CD4-positive, alpha-beta T cell treated with Interleukin-2 at 100 ng/mL for 4 hours (primary cell): Measurements from ENCODE around the gene SMPX.

Experiments
- DNase-seq: peaks from one replicate; pipeline ENCODE4 v3.0.0-alpha.2; 2020; ENCODE audit warnings: low spot score

SMPX gene

GRCh38 chrX:21744060-21744459 lies 13.9 kb downstream of the SMPX start:
- no peak for DNase-seq

GRCh38 chrX:21741869-21742701 lies 15.8 kb downstream of the SMPX start:
- no peak for DNase-seq

DNA sequence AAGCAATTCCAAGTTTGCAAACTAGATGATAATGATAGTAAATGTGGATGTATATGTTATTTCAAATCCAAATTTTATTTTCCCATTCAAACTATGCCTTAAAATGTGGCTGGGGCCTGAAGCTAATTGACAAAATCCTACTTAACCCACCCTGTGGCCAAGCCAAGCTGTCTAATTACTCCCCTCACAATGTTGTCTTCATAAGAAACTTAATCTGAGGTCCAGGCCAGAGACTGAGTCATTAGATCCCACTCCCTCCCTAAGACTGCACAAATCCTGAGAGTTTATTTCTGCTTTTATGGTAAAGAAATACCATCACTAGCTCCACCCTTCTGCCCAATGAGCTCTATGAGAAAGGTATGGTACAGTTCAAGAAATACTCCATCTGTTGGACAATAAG lies 16.6 kb downstream of the SMPX start:
- DNase-seq, result no peak

DNA sequence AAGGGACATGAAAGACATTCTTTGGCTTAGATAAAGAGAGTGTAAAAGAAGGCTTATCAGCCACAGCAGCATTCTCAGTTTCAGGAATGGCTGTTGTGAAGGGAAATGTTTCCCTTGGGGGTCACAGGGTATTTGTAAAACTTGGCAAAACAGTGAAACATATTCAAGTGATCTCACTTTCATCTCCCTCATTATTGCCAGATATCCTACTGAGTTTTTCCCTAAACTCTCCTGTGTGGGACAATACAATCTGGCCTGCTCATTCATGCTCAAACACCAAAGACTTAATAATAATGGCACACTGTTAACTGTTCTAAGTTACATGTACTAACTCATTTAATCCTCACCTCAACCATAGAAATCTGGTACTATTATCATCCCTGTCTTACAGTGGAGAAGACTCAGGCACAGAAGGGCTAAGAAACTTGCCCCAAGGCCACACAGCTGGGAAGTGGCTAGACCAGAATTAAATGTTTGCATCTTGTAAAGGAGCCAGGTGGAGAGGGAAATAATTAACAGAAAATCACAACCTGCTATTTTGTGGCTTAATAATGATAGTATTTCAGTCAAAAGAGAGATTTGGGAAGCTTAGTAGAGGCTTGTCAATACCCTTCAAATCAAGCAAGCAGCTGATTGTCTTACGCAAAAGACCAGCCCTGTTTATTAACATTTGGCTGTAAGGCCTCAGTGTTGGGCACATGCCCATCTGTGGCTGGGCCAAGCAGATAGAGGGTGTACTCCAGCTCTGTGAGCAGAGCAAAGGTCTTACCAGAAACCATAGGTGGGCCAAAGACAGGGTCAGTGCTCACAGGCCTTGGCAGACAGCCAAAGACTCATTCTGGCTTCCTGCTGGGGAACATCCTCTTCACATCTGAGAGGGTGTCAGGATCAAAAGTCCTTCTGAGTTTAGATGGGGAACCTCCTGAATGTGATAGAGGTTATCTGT lies 17.3 kb downstream of the SMPX start:
- no peak for DNase-seq

DNA sequence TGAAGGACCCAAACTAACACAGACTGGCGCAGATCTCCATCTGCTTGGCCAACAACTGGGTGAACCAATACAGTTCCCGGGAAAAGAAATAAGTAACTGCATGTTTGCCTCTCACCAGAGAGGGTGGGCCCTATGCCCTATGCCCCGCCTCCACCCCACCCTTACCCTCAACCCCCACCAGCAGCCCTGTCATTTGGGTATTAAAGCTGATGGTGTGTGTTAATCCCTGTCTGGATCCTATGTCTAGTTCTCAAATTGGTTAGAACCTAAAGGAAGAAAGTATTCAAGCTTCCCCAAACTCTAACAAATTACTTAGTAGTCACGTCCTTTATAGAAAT lies 19.0 kb downstream of the SMPX start:
- DNase-seq, result no peak

GRCh38 chrX:21738210-21738949 lies 19.5 kb downstream of the SMPX start:
- DNase-seq, result no peak

DNA sequence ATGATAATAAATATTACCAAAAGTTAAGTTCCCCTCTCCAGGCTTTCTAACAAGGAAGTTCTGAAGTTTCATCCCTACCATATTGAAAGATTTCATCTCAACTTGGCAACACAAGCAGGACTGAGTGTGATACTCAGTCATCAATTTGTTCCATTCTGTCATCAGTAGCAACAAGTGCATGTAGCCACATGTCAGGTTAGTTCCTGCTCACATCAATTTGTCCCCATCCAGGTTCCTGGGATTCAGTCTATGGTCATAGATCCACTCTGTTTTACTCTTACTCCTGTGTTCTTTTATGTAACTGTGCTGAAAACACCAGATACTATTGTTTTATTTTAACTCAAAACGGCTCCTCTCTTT lies 22.2 kb downstream of the SMPX start:
- DNase-seq, result no peak

- no peak for DNase-seq
Observed at GRCh38 chrX:21735038-21735767, 22.7 kb downstream of the SMPX start.

GRCh38 chrX:21734175-21734574 lies 23.7 kb downstream of the SMPX start:
- no peak for DNase-seq

- DNase-seq, result no peak
Observed at GRCh38 chrX:21733705-21734104, 24.2 kb downstream of the SMPX start.

GRCh38 chrX:21730026-21730425 lies 27.9 kb downstream of the SMPX start:
- no peak for DNase-seq

DNA sequence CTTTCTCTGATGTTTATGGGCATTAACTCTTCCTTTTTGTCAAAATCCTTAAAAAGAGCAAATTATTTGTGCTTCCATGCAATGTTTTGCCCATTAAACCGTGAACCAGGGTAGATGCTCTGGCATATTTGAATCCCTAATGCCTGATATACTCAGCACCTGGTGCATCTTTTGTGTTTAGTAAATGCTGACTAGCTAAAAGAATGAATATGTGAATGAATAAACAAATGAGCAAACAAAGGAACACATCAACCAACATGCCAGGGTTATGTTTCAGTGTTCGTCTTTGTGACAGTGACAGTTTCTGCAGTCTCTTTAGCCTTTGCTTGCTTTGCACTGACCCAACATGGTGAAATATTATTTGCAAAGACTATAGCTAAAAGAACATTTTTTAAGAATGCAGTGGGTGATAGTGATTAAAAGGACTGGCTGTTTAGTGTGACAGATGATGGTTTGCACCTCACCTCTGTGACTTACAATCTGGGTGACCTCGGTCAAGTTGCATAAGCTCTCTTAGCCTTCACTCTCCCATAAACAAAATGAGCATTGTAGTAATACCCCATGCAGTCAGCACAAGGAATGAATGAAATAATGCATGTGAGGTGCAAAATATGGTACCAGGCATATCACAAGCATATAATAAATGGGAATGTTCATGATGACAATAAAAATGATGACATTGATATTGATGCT lies 29.5 kb downstream of the SMPX start:
- no peak for DNase-seq

- no peak for DNase-seq
Observed at GRCh38 chrX:21725916-21726315, 32.0 kb downstream of the SMPX start.

DNA sequence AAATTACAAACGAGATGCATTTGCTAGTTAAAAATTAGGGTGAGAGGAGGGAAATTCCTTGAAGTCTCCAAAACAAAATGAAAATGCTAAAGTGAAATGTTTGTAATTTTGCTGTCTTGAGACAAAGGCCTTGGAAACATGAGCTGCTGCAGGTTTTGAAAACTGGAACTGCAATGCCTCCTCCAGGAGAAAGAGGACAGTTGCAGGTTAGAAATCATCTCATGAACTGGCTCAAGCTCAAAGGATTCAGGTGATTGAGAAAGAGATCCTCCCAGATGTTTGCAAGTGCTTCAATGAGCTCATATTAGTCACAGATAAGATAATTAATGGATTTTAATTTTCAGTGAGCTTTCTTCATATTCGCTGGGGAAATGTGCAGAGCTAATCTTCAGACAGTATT lies 32.4 kb downstream of the SMPX start:
- DNase-seq, result no peak

- no peak for DNase-seq
Observed at GRCh38 chrX:21723814-21724213, 34.1 kb downstream of the SMPX start.

GRCh38 chrX:21723084-21723483 lies 34.8 kb downstream of the SMPX start:
- no peak for DNase-seq

DNA sequence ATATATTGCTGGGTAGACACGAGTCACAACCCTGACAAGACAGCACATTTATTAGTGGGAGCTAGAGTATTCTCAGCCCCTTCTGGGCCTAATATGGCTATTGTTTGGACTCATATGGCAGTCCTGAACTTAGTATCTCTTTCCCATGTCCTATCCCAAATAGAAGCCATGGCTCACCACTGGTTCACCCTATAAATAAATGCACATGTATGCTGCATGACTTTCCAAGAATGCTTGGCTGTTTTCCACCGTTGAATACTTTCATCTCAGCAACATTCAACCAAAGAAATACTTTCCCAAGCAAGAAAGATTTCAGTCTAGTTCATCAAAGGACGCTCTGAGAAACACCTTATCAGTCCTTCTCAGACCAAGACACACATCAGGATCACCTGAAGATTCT lies 36.7 kb downstream of the SMPX start:
- DNase-seq, result no peak

- no peak for DNase-seq
Observed at GRCh38 chrX:21718575-21718974, 39.3 kb downstream of the SMPX start.

- no peak for DNase-seq
Observed at GRCh38 chrX:21717802-21718201, 40.1 kb downstream of the SMPX start.

DNA sequence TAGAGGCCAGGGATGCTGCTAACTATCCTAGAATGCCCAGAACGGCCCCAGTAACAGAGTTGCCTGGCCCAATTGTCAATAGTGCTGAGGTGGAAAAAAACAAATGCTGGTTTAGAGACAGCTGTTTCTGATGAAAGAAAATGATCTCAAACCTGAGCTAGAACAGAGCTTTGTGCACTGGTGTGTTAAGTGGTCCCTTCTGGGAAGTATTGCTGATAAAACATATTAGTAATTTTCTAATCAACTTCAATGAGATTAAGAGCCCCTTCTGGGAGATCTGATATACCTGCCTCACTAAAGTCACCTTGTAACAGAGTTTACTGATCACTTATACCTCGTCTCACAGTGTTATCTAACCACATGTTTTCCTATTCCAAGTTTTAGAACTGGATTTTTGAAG lies 42.1 kb downstream of the SMPX start:
- no peak for DNase-seq

- DNase-seq, result no peak
Observed at GRCh38 chrX:21715337-21715736, 42.6 kb downstream of the SMPX start.
